ENCODE measurements around the gene CLEC16A. TPM values are rescaled to one million over a fixed set of nuclear protein-coding genes. Genes with fewer than 3 reads are reported as not detected.

Gene CLEC16A
- total and polyA plus RNA-seq, 9 of the 15 experiments (the other 6 are each of a cell fraction or from before 2014, with no cell fraction given), result 1.00 to 22.3 (median 10.0) TPM

DNA sequence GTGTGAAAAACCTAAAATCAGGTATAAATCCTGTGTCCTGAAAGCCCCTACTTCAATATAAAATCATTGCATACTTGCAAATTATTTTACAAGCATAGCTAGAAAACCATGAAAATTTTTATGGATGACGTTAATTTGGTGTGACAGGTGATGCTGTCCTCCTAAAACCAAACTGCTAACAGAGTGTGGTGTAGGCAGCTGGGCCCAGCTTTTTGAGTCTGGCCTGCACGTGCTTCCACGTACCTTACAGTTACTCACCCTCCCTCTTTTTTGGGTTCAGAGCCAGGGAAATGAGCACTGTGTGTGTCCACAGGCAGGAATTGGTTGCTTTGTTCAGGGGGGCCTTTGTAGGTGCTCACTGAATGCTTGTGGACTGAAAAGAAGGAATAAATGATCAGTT lies 36.4 kb downstream of the CLEC16A start:
- ATAC-seq (no peak), FAIRE-seq (no peak), DNase-seq (ENCODE audit: extremely low read depth in 1 of 4, low spot score in 3 of 4) (no peak)
- no peak overlapping the region for H3K9ac ChIP-seq (ENCODE audit: insufficient read depth in 1 of 2, low read depth in 2 of 2, low read length in 2 of 2)
- TF ChIP-seq MEIS2 (IDR thresholded peaks at IDR 0.05; ENCODE audit: partially characterized antibody) (no peak), RBM25 (IDR thresholded peaks at IDR 0.05; ENCODE audit: low read depth, low read length, severe bottlenecking) (no peak), POLR2G (IDR thresholded peaks at IDR 0.05; ENCODE audit: low read depth, low read length) (no peak), HNRNPK (IDR thresholded peaks at IDR 0.05; ENCODE audit: low read depth, low read length, poor library complexity, severe bottlenecking) (no peak), SP1 (CRISPR knock-in tag; IDR thresholded peaks at IDR 0.05) (no peak), STAG1 (CRISPR knock-in tag; IDR thresholded peaks at IDR 0.05; ENCODE audit: borderline replicate concordance) (no peak), PTBP1 (IDR thresholded peaks at IDR 0.05; ENCODE audit: low read depth, low read length) (no peak), IFI16 (CRISPR knock-in tag; IDR thresholded peaks at IDR 0.05) (no peak), BCOR (IDR thresholded peaks at IDR 0.05) (no peak)
- TF ChIP-seq, protein P1, sequence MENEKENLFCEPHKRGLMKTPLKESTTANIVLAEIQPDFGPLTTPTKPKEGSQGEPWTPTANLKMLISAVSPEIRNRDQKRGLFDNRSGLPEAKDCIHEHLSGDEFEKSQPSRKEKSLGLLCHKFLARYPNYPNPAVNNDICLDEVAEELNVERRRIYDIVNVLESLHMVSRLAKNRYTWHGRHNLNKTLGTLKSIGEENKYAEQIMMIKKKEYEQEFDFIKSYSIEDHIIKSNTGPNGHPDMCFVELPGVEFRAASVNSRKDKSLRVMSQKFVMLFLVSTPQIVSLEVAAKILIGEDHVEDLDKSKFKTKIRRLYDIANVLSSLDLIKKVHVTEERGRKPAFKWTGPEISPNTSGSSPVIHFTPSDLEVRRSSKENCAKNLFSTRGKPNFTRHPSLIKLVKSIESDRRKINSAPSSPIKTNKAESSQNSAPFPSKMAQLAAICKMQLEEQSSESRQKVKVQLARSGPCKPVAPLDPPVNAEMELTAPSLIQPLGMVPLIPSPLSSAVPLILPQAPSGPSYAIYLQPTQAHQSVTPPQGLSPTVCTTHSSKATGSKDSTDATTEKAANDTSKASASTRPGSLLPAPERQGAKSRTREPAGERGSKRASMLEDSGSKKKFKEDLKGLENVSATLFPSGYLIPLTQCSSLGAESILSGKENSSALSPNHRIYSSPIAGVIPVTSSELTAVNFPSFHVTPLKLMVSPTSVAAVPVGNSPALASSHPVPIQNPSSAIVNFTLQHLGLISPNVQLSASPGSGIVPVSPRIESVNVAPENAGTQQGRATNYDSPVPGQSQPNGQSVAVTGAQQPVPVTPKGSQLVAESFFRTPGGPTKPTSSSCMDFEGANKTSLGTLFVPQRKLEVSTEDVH (IDR thresholded peaks at IDR 0.05; ENCODE audit: low read depth, partially characterized antibody), result no peak
- TF ChIP-seq, protein P2, sequence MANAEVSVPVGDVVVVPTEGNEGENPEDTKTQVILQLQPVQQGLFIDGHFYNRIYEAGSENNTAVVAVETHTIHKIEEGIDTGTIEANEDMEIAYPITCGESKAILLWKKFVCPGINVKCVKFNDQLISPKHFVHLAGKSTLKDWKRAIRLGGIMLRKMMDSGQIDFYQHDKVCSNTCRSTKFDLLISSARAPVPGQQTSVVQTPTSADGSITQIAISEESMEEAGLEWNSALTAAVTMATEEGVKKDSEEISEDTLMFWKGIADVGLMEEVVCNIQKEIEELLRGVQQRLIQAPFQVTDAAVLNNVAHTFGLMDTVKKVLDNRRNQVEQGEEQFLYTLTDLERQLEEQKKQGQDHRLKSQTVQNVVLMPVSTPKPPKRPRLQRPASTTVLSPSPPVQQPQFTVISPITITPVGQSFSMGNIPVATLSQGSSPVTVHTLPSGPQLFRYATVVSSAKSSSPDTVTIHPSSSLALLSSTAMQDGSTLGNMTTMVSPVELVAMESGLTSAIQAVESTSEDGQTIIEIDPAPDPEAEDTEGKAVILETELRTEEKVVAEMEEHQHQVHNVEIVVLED (CRISPR knock-in tag; IDR thresholded peaks at IDR 0.05), result no peak
- TF ChIP-seq, protein P3, sequence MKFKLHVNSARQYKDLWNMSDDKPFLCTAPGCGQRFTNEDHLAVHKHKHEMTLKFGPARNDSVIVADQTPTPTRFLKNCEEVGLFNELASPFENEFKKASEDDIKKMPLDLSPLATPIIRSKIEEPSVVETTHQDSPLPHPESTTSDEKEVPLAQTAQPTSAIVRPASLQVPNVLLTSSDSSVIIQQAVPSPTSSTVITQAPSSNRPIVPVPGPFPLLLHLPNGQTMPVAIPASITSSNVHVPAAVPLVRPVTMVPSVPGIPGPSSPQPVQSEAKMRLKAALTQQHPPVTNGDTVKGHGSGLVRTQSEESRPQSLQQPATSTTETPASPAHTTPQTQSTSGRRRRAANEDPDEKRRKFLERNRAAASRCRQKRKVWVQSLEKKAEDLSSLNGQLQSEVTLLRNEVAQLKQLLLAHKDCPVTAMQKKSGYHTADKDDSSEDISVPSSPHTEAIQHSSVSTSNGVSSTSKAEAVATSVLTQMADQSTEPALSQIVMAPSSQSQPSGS (CRISPR knock-in tag; IDR thresholded peaks at IDR 0.05), result no peak
- H3K9me3 ChIP-seq (replicated peaks; ENCODE audit: control insufficient read depth, insufficient read depth, low read depth, low read length), result no peaks in the 10 kb centered on the region
- WGBS (ENCODE audit: insufficient coverage, low coverage, missing lambda C conversion rate), result 77% methylated on average over 3 of the region's 3 CpGs
- BruUV-seq (replicated peaks), result no TSS peak
- no peak overlapping the region for H2AFZ ChIP-seq (ENCODE audit: low read depth, low read length)
- in situ Hi-C loops (cut with MboI), result no loop called here
- ChIA-PET CTCF (ENCODE audit: low intra/inter-chr PET ratio) (no interaction called here), POLR2A (interaction anchor here (0.9 to 1.5 kb wide), 3 partner anchors 9 to 274 kb away, joined by 3 to 6 read pairs (median 4); no protein-coding TSS in a partner anchor)
- H3K36me3 ChIP-seq (ENCODE audit: control insufficient read depth, insufficient read depth, low read length), result peaks cover 62% of the 10 kb centered on the region; the same call in 2 of the 3 replicates
- intact Hi-C loops (cut with micrococcal nuclease), result no loop called here
- no peak overlapping the region for H3K4me3 ChIP-seq
- no peaks in the 10 kb centered on the region for H3K27me3 ChIP-seq (ENCODE audit: control insufficient read depth in 2 of 2, insufficient read depth in 2 of 2, low read length in 2 of 2)
- H3K9me1 ChIP-seq (ENCODE audit: control insufficient read depth, insufficient read depth, low read length), result no peaks in the 10 kb centered on the region
- peaks cover 3% of the 10 kb centered on the region in 2 experiments; a peak in 2 of 5 replicates for H3K4me1 ChIP-seq (replicated peaks in 1 of 2; ENCODE audit: control insufficient read depth in 2 of 2, insufficient read depth in 2 of 2, low read length in 2 of 2)
- H4K20me1 ChIP-seq (replicated peaks; ENCODE audit: control insufficient read depth, insufficient read depth, low read length), result no peaks in the 10 kb centered on the region
- H3K4me2 ChIP-seq (ENCODE audit: insufficient read depth, low read length), result no peak overlapping the region
- H3K27ac ChIP-seq (ENCODE audit: extremely low read depth, low read depth, low read length), result no peak overlapping the region
- no peaks in the 10 kb centered on the region for H3K79me2 ChIP-seq (ENCODE audit: control insufficient read depth, insufficient read depth, low read length)

Measured in K562 (cell line).